Measurements from ENCODE around the gene ASB3.

DNA sequence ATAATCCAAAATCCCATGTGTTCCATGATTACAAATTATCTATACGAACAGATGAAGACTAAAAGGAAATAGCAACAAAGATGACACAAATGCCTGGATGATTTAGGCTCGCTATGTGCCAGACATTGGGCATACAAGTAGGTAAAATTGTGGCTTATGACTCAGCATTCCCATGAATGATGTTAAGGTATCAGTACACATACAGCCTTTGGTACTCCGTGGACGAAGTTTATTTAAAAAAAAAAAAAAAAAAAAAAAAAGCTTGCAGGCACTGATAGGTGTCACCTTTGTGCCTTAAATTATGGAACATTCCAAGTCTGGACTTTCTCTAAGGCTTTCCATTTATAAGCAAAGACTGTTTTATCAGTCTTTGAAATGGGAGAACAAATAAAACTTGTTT lies 16.5 kb downstream of the ASB3 start:
- TF ChIP-seq, protein P1, sequence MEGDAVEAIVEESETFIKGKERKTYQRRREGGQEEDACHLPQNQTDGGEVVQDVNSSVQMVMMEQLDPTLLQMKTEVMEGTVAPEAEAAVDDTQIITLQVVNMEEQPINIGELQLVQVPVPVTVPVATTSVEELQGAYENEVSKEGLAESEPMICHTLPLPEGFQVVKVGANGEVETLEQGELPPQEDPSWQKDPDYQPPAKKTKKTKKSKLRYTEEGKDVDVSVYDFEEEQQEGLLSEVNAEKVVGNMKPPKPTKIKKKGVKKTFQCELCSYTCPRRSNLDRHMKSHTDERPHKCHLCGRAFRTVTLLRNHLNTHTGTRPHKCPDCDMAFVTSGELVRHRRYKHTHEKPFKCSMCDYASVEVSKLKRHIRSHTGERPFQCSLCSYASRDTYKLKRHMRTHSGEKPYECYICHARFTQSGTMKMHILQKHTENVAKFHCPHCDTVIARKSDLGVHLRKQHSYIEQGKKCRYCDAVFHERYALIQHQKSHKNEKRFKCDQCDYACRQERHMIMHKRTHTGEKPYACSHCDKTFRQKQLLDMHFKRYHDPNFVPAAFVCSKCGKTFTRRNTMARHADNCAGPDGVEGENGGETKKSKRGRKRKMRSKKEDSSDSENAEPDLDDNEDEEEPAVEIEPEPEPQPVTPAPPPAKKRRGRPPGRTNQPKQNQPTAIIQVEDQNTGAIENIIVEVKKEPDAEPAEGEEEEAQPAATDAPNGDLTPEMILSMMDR (IDR thresholded peaks at IDR 0.05), result no peak
- no peak for TF ChIP-seq POLR2A (IDR thresholded peaks at IDR 0.05)

Measured in lower leg skin (tissue), 3 donors.